Smooth muscle cell (in vitro differentiated cells): ENCODE results near the gene MYH2. TPM values are rescaled to one million over a fixed set of nuclear protein-coding genes. Genes with fewer than 3 reads are reported as not detected.

Experiments
- DNase-seq: peaks from one replicate; lab custom pipeline; 2025; ENCODE audit not compliant: unreplicated experiment; lab: John Stamatoyannopoulos, UW
- H2AFZ ChIP-seq: fragments of 200-600 bp; sonication (generic); 2 replicates; pipeline ENCODE4 v1.6.0; 2016; ENCODE audit warnings: antibody characterized with exemption, low read depth, mild to moderate bottlenecking
- H3F3A ChIP-seq: fragments of 200-600 bp; sonication (generic); 2 replicates; pipeline ENCODE4 v1.6.0; 2017; ENCODE audit warnings: antibody characterized with exemption, low read depth
- H3K27ac ChIP-seq: fragments of 200-600 bp; sonication (generic); 2 replicates; pipeline ENCODE4 v1.5.1; 2016; ENCODE audit warnings: low read depth, mild to moderate bottlenecking
- H3K27me3 ChIP-seq: fragments of 200-600 bp; sonication (generic); 2 replicates; pipeline ENCODE4 v1.6.1; 2016; ENCODE audit warnings: low read depth, mild to moderate bottlenecking
- H3K36me3 ChIP-seq: fragments of 200-600 bp; sonication (generic); 2 replicates; pipeline ENCODE4 v1.5.1; 2016; ENCODE audit warnings: low read depth
- H3K4me1 ChIP-seq: fragments of 200-600 bp; sonication (generic); 2 replicates; pipeline ENCODE4 v1.5.1; 2016; ENCODE audit warnings: low read depth
- H3K4me2 ChIP-seq: fragments of 200-600 bp; sonication (generic); 2 replicates; pipeline ENCODE4 v1.6.0; 2016; ENCODE audit warnings: mild to moderate bottlenecking
- H3K4me3 ChIP-seq: fragments of 200-600 bp; sonication (generic); 2 replicates; pipeline ENCODE4 v1.5.1; 2016; ENCODE audit warnings: mild to moderate bottlenecking
- H3K79me2 ChIP-seq: fragments of 200-600 bp; sonication (generic); 2 replicates; pipeline ENCODE4 v1.6.0; 2016; ENCODE audit warnings: low read depth, mild to moderate bottlenecking
- H3K9ac ChIP-seq: fragments of 200-600 bp; sonication (generic); 2 replicates; pipeline ENCODE4 v1.6.0; 2016; ENCODE audit warnings: low read depth
- H3K9me3 ChIP-seq: fragments of 200-600 bp; sonication (generic); replicated peaks from 2 replicates; pipeline ENCODE4 v1.5.1; 2016; ENCODE audit warnings: low read depth
- H4K20me1 ChIP-seq: fragments of 200-600 bp; sonication (generic); 2 replicates; pipeline ENCODE4 v1.6.0; 2016; ENCODE audit warnings: low read depth
- CTCF ChIP-seq: fragments of 200-600 bp; sonication (generic); IDR thresholded peaks from 2 replicates; pipeline ENCODE4 v1.5.1; 2017; ENCODE audit warnings: borderline replicate concordance, mild to moderate bottlenecking, antibody characterized with exemption; ENCODE audit not compliant: insufficient read depth, poor library complexity, severe bottlenecking
- WGBS: methylation state at CpG from one replicate; pipeline ENCODE4 v1.1.7; 2016; ENCODE audit warnings: low lambda C conversion rate; 5-methylcytosine and 5-hydroxymethylcytosine counted together
- polyA plus RNA-seq: library from polyadenylated mRNA; unstranded; fragments of >200 nt; fragmentation: Nextera tagmentation; extraction: Ambion mirVana; gene quantifications from 2 replicates; pipeline ENCODE4 v1.2.1, GENCODE V29; 2016
- total RNA-seq: library from RNA; depleted of rRNA; stranded (reverse); fragments of >200 nt; gene quantifications from 2 replicates; pipeline ENCODE4 v1.2.3, GENCODE V29; 2014

MYH2 gene
- total RNA-seq (not detected in 2 replicates), polyA plus RNA-seq (not detected in 2 replicates)

- H3K9me3 ChIP-seq, result no peaks in the 10 kb centered on the region
- H3K36me3 ChIP-seq, result no peaks in the 10 kb centered on the region
- H3K4me1 ChIP-seq, result peaks cover 24% of the 10 kb centered on the region
- H4K20me1 ChIP-seq, result no peaks in the 10 kb centered on the region
- H3K4me3 ChIP-seq, result no peak within 1 kb of the TSS
- no peaks in the 10 kb centered on the region for H3F3A ChIP-seq
- no peak for TF ChIP-seq CTCF
- H3K9ac ChIP-seq, result no peak within 1 kb of the TSS
- no peak for DNase-seq
- H2AFZ ChIP-seq, result no peak within 1 kb of the TSS
- WGBS, result 42% methylated on average over 9 of the region's 9 CpGs
- peaks cover 4% of the 10 kb centered on the region for H3K27me3 ChIP-seq
- H3K27ac ChIP-seq, result no peak within 1 kb of the TSS
- no peak within 1 kb of the TSS for H3K4me2 ChIP-seq
- H3K79me2 ChIP-seq, result no peaks in the 10 kb centered on the region
These were observed at the start of gene MYH2 for GRCh38 chr17:10549096-10549842. TSS of gene MYH2 (minus strand) at chr17:10549658. CDS start at chr17:10547920, 1,738 bp downstream.

- 78% methylated on average over 2 of the region's 2 CpGs for WGBS
These were observed 49.2 kb upstream of the MYH2 start for GRCh38 chr17:10598621-10599020.

GRCh38 chr17:10589553-10590145, 40.2 kb upstream of the MYH2 start:
- no peak for DNase-seq
- Histone ChIP-seq H3K4me3 (no peak overlapping the region), H3K4me1 (no peaks in the 10 kb centered on the region), H3F3A (no peaks in the 10 kb centered on the region), H4K20me1 (no peaks in the 10 kb centered on the region), H3K4me2 (no peak overlapping the region), H3K27me3 (no peaks in the 10 kb centered on the region), H3K9me3 (no peaks in the 10 kb centered on the region), H2AFZ (no peak overlapping the region), H3K79me2 (no peaks in the 10 kb centered on the region), H3K27ac (no peak overlapping the region), H3K36me3 (no peaks in the 10 kb centered on the region), H3K9ac (no peak overlapping the region)
- no peak for TF ChIP-seq CTCF
- WGBS, result 93% methylated on average over 8 of the region's 8 CpGs

More at GRCh38 chr17:10598621-10599020, 49.2 kb upstream of the MYH2 start:
- DNase-seq, result no peak
- Histone ChIP-seq H3K27ac (no peak overlapping the region), H2AFZ (no peak overlapping the region), H3K4me2 (no peak overlapping the region), H4K20me1 (no peaks in the 10 kb centered on the region), H3K36me3 (no peaks in the 10 kb centered on the region), H3K79me2 (no peaks in the 10 kb centered on the region), H3F3A (peaks cover 3% of the 10 kb centered on the region), H3K4me3 (no peak overlapping the region), H3K9me3 (no peaks in the 10 kb centered on the region), H3K27me3 (no peaks in the 10 kb centered on the region), H3K9ac (no peak overlapping the region), H3K4me1 (peaks cover 8% of the 10 kb centered on the region)
- TF ChIP-seq CTCF, result no peak
